Fibroblast of mammary gland (primary cell): ENCODE results near the gene DEPP1.

Experiments used
- DNase-seq: peaks from one replicate; pipeline ENCODE4 v3.0.0-alpha.2; 2010; ENCODE audit warnings: low read depth
- H3K4me3 ChIP-seq: 2 replicates; pipeline ENCODE4 v1.5.1; 2011; ENCODE audit warnings: low read depth, mild to moderate bottlenecking, low read length, moderate library complexity; ENCODE audit not compliant: control insufficient read depth
- TF ChIP-seq, protein P1 (sequence below): conservative IDR thresholded peaks from 2 replicates; pipeline ENCODE4 v1.5.1; 2011; ENCODE audit warnings: low read depth, low read length, inconsistent platforms; ENCODE audit not compliant: control insufficient read depth, insufficient read depth

The DEPP1 gene

DNA sequence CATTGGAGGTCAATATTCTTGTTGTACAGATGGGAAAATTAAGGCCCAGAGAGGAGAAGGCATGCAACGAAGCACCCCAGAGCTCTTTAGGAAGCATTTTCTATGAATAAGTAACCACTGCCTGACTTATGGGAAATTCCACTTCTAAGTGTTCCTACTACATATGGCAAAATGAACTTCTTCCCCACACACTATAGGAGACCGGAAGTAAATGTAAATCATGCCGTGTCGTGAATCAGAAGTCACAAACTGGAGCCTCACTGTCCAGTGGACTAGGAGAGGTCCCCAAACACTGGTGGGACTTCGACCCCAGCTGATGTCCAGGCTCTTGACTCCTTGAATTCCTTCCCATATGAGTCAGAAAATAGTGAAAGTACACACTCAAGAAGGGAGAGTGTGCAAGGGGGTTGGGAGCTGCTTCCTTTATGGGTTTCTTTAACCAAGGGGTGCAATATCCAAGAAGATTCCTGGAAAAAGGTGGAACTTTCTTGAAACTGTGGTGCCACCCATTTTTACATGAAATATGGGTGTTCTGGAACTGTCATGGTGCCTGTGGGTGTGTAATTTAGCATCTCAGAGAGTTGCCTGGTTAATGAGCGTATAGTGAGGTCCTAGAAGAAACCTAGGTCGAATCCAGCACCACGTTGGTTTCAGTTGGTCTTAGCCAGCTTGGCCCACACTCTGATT lies 12.3 kb downstream of the DEPP1 start:
- TF ChIP-seq, protein P1, sequence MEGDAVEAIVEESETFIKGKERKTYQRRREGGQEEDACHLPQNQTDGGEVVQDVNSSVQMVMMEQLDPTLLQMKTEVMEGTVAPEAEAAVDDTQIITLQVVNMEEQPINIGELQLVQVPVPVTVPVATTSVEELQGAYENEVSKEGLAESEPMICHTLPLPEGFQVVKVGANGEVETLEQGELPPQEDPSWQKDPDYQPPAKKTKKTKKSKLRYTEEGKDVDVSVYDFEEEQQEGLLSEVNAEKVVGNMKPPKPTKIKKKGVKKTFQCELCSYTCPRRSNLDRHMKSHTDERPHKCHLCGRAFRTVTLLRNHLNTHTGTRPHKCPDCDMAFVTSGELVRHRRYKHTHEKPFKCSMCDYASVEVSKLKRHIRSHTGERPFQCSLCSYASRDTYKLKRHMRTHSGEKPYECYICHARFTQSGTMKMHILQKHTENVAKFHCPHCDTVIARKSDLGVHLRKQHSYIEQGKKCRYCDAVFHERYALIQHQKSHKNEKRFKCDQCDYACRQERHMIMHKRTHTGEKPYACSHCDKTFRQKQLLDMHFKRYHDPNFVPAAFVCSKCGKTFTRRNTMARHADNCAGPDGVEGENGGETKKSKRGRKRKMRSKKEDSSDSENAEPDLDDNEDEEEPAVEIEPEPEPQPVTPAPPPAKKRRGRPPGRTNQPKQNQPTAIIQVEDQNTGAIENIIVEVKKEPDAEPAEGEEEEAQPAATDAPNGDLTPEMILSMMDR, result no peak
- DNase-seq, result no peak
- no peak overlapping the region for H3K4me3 ChIP-seq

DNA sequence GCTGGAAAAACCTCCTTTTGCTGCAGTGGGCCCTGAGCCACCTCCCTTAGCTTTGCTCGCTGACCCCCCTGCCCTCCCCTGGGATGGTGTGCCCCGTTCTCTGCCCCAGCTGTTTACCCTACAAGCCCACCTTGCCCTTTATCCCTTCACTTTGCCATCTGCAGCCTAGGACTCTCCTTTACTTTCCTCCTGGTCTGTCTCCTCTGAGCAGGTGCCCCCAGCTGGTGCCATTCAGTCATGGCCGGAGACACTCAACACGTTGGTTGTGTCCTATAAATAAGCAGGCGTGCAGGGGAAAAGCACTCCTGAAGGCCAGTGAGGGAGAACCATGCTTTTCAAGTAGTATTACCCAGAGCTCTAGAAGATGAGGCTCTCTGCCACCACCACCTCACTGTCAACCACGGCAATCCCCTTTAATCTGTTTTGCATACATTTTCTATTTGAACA lies 12.9 kb downstream of the DEPP1 start:
- DNase-seq, result no peak
- TF ChIP-seq, protein P1, result no peak
- no peak overlapping the region for H3K4me3 ChIP-seq

DNA sequence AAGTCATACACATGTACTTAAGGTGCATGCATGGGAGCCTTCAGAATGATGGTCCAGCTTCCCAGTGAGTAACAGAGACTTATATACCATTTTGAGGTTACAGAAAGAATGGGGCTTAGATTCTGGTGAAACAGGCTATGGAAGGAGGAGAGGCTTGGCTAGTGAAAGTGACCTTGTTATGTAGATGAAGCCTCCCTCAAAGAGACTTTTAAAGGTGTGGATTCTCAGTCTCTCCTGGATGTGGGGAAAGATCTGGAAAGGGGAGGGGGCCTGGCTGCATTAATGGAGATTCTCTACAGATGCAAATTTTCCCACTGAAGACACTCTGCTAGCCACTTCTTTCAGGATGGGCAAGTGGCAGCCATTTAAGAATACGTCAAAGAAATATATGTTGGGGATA lies 13.5 kb downstream of the DEPP1 start:
- DNase-seq, result no peak
- no peak overlapping the region for H3K4me3 ChIP-seq
- TF ChIP-seq, protein P1, result no peak

DNA sequence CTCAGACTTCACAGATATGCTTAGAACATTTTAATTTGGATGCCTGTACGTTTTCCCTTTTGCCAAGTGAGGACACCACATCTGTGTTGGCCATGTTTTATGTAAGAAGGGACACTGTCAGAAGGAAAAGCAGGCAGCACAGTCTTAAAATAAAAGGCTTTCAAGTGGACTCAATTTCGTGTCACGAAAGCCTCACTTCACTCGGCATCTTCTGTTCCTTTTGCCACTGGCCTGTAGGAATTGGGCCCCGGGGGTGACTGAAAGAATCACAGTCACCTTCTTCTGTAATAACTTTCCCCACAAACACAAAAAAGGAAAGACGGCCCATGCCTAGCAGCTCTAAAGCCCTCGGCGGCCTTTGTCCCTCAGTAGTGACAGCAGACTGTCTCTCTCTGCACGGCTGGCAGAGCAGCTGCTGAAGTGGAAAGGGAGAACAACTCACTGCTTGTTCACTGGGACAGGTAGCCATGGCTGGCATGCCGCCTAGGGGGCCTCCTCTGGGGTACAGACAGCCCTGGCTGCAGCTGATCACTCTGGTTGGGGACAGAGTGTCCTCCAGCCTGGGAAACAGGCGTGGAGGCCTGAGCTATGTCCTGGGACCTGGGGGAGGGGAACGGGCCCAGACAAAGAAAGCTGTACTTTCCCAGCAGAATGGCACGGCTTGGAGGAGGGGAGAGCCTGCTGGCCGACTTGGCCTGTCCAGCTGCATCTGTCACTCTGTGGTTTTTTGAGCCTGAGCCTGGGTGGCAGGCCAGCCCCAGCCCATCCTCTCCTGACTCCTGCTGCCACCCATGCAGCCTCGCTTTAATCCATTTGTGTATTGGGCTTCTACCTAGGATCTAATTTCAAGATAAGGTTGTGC lies 14.6 kb downstream of the DEPP1 start:
- TF ChIP-seq, protein P1, result no peak
- no peak overlapping the region for H3K4me3 ChIP-seq
- DNase-seq, result no peak

DNA sequence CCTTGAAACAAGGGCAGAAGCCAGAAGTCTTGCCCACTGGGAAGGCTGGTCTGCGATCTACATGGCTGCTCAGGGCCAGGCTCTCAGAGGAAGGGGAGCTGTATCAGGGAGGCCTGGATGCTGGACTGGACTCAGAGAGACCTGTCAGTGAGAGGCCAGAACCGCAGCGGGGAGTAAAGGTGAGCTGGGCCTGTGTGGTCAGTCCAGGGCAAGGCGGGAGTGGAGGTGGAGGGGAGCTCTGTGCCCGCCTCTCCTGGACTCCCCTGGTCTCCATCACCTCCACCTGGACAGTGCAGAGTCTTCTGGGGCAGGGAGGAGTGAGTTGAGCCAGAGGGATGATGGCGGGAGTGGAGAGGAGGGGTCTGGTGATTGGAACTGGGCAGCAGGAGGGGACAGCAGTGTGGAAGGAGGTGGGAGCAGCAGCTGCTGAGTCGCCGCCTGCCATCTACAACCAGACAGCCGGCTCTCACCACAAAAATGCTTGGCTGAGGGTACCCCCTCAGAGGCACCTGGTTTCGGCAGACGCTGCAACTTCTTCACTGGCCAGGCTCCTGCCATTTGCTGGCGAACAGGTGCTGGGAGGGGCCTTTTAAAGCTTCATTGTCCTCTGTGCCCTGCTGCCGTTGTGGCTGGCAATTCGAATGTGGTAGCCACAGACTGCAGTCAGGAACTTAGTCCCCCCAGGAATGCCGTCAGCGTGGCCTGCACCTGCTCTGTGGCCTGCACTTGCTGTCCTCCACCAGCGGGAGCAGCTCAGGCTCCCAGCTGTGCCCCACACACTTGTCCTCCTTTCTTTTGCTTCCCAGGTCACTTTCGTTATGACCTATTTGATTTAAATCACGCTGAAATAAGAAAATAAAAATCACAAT lies 15.5 kb downstream of the DEPP1 start:
- no peak for DNase-seq
- TF ChIP-seq, protein P1, result peak; percentile 8
- H3K4me3 ChIP-seq, result no peak overlapping the region

DNA sequence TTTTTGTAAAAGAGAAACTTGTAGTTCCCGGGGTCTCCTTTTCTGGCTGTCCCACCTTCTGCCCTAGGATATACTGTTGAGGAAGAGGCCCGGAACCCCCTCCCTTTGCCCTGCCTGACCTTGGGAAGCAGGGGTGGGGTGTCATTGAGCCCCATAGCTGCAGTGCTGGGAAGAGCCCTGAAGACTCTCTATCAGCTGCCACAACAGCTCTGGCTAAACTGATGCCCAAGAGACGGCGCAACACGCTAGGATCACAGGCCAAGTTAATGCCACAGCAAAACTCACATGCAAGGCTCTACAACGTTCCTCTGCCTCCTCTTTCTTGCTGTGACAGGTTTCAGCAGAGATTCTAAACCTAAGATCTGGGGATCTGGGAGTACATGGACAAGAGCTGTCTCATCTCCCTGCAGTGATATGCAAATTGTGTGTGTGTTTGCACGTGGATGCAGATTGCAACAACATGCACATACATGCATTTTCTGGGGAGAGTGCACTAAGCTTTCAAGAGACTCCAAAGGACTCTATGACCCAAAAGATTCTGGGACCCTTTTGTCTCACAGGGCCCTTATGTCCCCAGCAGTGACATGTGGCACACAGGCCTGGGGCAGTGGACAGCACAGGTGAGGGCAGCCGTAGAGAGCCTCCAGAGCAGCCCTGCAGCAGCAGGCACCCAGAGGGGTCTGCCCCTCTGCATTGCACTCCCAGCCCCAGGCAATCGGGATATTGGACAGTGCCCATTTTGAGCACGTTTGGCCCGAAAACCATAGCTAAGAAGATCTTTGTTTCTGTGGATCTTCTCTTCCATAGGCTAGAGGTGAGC lies 16.5 kb downstream of the DEPP1 start:
- no peak overlapping the region for H3K4me3 ChIP-seq
- DNase-seq, result no peak

More for the DNA sequence above, 16.5 kb downstream of the DEPP1 start:
- TF ChIP-seq, protein P1, result no peak
